Stimulated activated naive CD8-positive, alpha-beta T cell treated with anti-CD3 and anti-CD28 coated beads, Interleukin-15, Interleukin-2, amounts not matched to agents 100 ng/mL and 50 ng/mL, for 24 hours (primary cell): Measurements from ENCODE around the gene BABAM2.
A peak's percentile ranks its signal among the peaks of the same experiment; 100 is the strongest.

Experiments used
- H3K27ac Mint-ChIP-seq: one replicate; pipeline ENCODE4 v1.8.0; 2021; ENCODE audit warnings: mild to moderate bottlenecking, mixed read lengths
- H3K27me3 Mint-ChIP-seq: one replicate; pipeline ENCODE4 v1.8.0; 2021; ENCODE audit warnings: mixed read lengths
- H3K36me3 Mint-ChIP-seq: one replicate; pipeline ENCODE4 v1.8.0; 2021; ENCODE audit warnings: low read depth, mixed read lengths
- H3K4me1 Mint-ChIP-seq: one replicate; pipeline ENCODE4 v1.8.0; 2021; ENCODE audit warnings: low read depth, mixed read lengths
- H3K4me3 Mint-ChIP-seq: one replicate; pipeline ENCODE4 v1.8.0; 2021; ENCODE audit warnings: mild to moderate bottlenecking, mixed read lengths
- H3K9me3 Mint-ChIP-seq: one replicate; pipeline ENCODE4 v1.8.0; 2021; ENCODE audit warnings: mixed read lengths

BABAM2 gene

DNA sequence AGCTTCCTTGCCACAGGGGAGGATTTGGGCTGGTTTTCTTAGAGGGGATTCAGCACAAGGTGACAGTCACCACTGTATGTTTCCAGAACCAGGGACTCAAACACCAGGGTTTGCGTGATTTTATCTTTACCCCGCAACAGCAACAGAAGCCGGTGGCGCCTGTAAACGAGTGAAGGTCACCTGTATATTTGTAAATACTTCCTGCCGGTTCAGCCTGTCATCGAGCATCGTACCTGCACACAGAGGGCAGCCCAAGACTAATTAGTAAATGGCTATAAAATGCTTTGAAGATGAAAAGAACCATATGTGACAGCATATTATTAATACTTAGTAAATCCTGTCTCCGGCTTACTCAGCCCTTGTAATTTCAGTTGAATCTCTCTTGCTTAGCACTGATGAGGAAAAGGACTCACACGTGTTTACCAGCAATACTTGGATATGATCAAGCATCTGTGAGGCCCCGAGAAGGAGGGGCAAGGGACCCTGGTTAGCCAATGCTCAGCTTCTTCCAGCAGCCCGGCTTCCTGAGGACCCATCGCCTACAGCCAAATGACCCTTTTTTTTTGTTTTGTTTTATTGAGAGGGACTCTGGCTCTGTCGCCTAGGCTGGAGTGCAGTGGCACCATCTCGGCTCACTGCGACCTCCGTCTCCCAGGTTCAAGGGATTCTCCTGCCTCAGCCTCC is 450.8 kb downstream of the BABAM2 start:
- Mint-ChIP-seq H3K4me3 (no peak overlapping the region), H3K36me3 (peaks cover 12% of the 10 kb centered on the region), H3K27me3 (no peaks in the 10 kb centered on the region), H3K9me3 (no peaks in the 10 kb centered on the region), H3K27ac (no peak overlapping the region), H3K4me1 (no peaks in the 10 kb centered on the region)

DNA sequence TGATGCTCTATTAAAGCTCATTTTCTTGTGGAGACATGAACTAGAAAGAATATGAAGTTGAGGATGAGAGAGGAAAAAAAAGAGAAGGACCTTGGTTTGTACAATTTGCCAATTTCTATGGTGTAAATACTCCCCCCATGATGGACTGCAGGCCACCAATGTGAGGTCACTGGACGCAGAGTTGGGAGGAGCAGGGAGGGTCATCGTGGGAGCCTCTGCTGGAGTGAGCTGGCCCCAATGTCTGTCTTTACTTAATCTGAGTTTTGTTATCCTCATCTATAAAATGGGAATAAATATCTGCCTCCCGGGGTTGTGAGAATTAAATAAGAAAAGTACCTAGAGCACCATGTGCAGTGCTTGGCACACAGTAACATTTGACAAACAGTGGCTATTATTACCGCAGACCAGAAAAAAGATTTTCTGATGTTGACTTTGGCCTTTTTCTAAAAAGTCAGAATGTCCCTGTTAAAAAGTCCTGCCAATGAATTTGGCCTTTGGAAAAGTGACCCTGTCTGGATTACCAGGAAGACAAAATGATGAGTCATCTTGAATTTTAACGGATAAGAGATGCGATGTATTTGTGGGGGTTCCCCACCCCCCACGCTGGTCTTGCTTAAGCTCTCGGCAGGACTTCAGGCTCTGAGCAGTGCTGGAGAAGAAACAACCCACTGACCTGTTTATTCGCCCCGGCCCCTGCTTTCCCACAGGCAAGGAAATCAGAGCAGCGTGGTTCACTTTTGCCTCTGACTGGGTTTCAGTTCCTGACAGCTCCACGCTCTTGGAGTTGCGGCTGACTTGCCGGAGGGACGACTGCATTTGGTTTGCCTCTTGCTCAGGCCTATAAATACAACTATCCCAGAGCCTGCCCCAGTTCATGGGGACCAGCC is 451.8 kb downstream of the BABAM2 start:
- Mint-ChIP-seq H3K4me3 (no peak overlapping the region), H3K36me3 (peaks cover 12% of the 10 kb centered on the region), H3K27ac (no peak overlapping the region), H3K27me3 (no peaks in the 10 kb centered on the region), H3K4me1 (peaks cover 6% of the 10 kb centered on the region), H3K9me3 (no peaks in the 10 kb centered on the region)

DNA sequence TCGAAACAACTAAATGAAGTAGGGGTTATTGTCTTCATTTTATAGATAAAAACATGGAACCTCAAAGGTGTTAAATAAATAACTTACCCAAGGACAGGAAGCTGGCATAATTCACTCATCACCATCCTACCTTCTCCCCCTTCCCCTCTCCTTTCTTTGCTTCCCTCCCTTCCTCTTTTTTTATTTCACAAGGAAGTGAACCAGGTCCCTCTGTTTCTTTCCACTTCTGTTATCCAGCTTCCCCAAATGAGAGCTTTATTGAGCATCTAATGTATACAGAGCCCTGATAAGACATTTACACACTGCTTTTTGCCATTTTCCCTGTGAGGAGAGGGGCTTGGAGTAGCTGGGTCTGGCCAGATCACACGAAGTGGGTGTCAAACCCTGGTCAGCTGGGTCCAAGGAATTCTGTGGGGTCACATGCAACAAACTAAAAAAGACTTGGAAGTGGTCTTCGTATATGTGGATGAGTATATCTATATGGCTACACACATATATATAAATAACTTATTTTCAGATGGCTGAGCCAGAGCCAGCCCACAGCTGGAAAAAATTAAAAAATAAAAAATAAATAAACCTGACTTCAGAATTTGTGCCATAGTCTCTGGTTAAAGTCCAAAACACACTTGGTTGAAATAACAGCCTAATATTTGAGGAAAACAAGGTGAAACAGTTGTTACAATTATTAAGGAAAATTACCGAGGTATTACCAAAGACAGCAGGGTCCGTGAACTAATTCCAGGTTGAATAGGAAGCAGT is 452.8 kb downstream of the BABAM2 start:
- Mint-ChIP-seq H3K9me3 (no peaks in the 10 kb centered on the region), H3K4me1 (peaks cover 17% of the 10 kb centered on the region), H3K27ac (no peak overlapping the region), H3K4me3 (no peak overlapping the region), H3K36me3 (peaks cover 11% of the 10 kb centered on the region), H3K27me3 (no peaks in the 10 kb centered on the region)

DNA sequence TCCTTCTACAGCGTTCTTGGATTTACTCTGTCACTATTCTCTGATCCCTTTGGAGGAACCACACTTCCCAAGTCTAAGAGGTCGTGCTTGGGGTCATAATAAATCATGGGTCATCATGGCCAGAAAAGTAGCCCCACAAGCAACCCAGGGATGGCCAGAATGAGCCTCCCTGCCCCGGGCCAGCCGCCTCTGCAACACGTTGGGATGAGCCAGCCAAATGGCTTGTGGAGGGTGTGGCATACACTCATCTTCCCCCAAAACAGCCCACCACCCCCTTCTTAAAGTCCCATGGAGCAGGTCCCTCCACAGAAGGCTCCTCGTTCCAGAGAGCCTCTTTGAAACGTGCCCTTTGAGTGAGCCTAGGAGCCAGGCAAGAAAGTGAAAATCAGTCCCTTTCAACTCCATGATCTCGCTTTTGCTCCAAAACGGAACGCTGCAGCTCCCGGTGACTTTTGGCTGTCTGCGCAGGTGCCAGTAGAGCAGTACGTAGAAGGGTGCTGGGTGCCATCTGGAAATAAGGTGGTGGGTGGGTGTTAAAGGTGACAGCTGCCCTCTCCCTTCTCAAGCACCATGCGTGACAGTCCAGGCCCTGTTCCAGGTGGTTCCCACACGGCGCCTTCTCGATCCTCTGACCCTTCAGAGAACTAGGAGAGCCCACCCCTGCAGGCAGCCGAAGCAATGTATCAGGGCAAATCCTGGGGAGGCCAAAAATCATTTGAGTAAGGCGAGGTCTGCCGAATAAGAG is 453.6 kb downstream of the BABAM2 start:
- Mint-ChIP-seq H3K27ac (no peak overlapping the region), H3K36me3 (peaks cover 3% of the 10 kb centered on the region)

DNA sequence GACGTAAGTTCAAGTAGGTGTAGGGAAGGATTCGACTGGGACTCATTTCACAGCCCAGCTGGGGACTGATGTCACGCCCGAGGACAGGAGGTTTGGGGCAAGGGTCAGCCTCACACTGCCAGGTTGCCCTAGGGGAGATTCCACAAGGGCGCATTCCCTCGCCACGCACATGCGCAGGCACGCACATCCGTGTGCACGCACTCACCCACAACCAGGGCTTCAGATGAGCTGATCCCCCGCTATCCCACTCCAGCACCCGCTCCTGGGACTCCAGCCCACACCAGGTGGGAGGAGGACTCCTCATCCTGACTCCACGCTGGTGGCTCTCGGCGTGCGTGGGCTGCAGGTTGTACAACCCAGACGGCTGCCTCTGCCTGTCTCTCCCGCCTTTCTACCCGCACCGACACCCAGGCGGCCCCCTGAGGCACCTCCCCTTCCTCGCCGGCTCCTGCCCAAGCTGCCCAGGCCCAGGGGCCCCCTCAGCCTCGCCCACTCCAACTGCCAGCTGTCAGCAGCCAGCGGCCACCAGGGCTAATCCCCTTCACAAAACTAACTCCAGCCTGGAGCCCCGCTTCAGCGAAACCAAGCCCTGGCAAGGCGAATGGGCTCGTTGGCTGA is 454.3 kb downstream of the BABAM2 start:
- Mint-ChIP-seq H3K27ac (no peak overlapping the region), H3K4me3 (no peak overlapping the region), H3K27me3 (no peaks in the 10 kb centered on the region), H3K36me3 (no peaks in the 10 kb centered on the region), H3K4me1 (peaks cover 27% of the 10 kb centered on the region), H3K9me3 (no peaks in the 10 kb centered on the region)

More for the DNA sequence above, 453.6 kb downstream of the BABAM2 start:
- no peaks in the 10 kb centered on the region for H3K9me3 Mint-ChIP-seq
- no peaks in the 10 kb centered on the region for H3K27me3 Mint-ChIP-seq
- H3K4me3 Mint-ChIP-seq, result no peak overlapping the region
- H3K4me1 Mint-ChIP-seq, result peaks cover 24% of the 10 kb centered on the region

DNA sequence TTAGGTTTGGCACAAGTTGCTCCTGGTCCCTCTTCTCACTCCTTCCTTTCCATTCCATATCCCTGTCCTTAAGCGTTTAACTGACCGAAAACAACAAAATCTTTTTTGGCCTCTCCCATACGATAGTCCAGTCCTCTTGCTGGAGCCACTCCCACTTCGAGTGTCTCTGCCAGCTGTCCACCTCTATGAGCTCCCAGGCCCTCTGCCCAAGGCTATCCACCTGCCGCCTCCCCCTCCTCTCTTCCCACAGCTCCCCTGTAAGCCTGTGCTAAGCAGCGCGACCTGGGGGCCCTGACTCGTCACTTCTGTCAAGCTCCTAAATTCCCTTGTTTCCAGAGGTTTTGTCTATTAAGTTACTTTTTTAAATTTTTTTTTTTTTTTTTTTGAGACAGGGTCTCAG is 455.1 kb downstream of the BABAM2 start:
- Mint-ChIP-seq H3K4me3 (no peak overlapping the region), H3K9me3 (no peaks in the 10 kb centered on the region), H3K36me3 (no peaks in the 10 kb centered on the region), H3K4me1 (peaks cover 32% of the 10 kb centered on the region), H3K27me3 (no peaks in the 10 kb centered on the region), H3K27ac (no peak overlapping the region)

DNA sequence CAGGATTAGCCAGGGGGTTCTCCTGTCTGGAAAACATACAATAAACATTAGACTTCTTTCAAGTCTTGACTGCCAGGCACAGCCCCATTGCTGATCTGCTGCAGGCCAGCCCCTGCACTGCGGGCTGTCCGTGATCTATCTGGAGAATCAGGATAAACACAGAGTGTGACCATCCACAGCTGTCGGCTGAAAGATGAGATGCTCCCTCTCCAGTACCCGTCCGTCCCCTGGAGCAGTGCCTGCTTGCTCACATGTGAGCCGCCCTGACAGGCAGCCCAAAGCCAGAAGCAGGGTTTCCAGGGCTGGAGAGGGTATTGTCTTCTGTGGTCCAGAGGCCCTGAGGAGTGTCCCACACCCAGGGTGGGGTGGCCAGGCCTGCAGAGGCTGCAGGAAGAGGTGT is 456.1 kb downstream of the BABAM2 start:
- peaks cover 42% of the 10 kb centered on the region for H3K4me1 Mint-ChIP-seq
- no peaks in the 10 kb centered on the region for H3K36me3 Mint-ChIP-seq
- no peak overlapping the region for H3K4me3 Mint-ChIP-seq
- no peaks in the 10 kb centered on the region for H3K9me3 Mint-ChIP-seq
- no peaks in the 10 kb centered on the region for H3K27me3 Mint-ChIP-seq
- H3K27ac Mint-ChIP-seq, result peak overlapping the region; percentile 36

GRCh38 chr2:28347193-28347592 is 456.7 kb downstream of the BABAM2 start:
- Mint-ChIP-seq H3K4me3 (peak overlapping the region; percentile 48), H3K27ac (peak overlapping the region; percentile 85), H3K4me1 (peaks cover 48% of the 10 kb centered on the region)

GRCh38 chr2:28347596-28347995 is 457.1 kb downstream of the BABAM2 start:
- Mint-ChIP-seq H3K4me3 (peak overlapping the region; percentile 48), H3K27ac (peak overlapping the region; percentile 85), H3K27me3 (no peaks in the 10 kb centered on the region), H3K4me1 (peaks cover 50% of the 10 kb centered on the region), H3K9me3 (no peaks in the 10 kb centered on the region), H3K36me3 (no peaks in the 10 kb centered on the region)

More at GRCh38 chr2:28347193-28347592, 456.7 kb downstream of the BABAM2 start:
- Mint-ChIP-seq H3K27me3 (no peaks in the 10 kb centered on the region), H3K9me3 (no peaks in the 10 kb centered on the region), H3K36me3 (no peaks in the 10 kb centered on the region)

GRCh38 chr2:28348149-28348567 is 457.6 kb downstream of the BABAM2 start:
- Mint-ChIP-seq H3K36me3 (no peaks in the 10 kb centered on the region), H3K27ac (peak overlapping the region; percentile 77), H3K4me3 (peak overlapping the region; percentile 24), H3K9me3 (no peaks in the 10 kb centered on the region), H3K27me3 (no peaks in the 10 kb centered on the region), H3K4me1 (peaks cover 52% of the 10 kb centered on the region)

DNA sequence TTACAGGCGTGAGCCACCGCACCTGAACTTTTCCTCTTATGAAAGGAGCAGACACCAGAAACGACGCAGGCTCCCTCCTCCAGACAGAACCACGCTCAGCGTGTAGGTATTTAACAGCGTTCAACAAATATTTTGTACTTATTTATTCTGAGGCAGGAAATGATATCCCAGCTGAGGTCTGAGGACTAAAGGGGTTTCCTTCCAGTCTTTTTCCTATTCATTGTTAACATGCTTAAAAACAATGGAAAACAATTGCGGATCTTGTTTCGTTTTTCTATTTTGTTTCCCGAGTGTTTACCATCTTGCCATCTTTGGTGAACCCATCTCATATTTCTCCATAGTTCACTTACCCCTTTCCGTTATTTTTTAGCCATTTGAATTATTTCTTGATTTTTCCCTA is 458.4 kb downstream of the BABAM2 start:
- Mint-ChIP-seq H3K36me3 (no peaks in the 10 kb centered on the region), H3K4me3 (peak overlapping the region; percentile 24), H3K27me3 (no peaks in the 10 kb centered on the region), H3K9me3 (no peaks in the 10 kb centered on the region), H3K27ac (peak overlapping the region; percentile 77), H3K4me1 (peaks cover 52% of the 10 kb centered on the region)

DNA sequence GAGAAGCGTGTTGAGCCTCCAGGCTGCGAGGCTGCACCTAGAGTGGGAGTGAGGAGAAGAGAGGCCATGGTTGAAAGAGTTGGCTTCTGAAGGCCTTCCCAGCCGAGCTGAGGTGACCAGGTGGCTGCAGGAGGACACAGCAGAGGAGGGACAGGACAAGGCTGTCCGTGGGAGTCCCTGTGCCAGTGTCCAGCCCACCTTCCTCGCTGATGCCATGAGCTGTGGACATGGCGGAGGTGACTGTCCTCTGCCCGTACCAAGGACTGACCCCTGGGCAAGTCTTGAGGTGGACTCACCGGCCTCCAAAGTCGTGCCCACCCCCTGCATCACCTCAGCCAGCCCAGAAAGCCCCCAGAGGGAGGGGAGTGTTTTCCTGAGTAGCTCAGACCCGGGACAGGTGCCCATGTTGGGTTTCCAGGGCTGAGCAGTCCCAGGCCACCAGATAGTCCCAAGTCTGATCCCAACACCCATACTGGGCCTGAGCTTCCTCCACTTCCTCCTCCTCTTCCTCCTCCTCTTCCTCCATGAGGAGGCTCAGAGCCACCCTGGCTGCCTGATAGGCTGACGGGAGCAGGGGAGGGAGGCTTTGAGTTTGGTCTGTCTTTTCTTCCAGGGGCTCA is 459.1 kb downstream of the BABAM2 start:
- Mint-ChIP-seq H3K4me1 (peaks cover 52% of the 10 kb centered on the region), H3K4me3 (no peak overlapping the region), H3K27me3 (no peaks in the 10 kb centered on the region), H3K27ac (no peak overlapping the region), H3K9me3 (no peaks in the 10 kb centered on the region), H3K36me3 (no peaks in the 10 kb centered on the region)

- no peak overlapping the region for H3K4me3 Mint-ChIP-seq
- H3K27me3 Mint-ChIP-seq, result no peaks in the 10 kb centered on the region
- H3K36me3 Mint-ChIP-seq, result no peaks in the 10 kb centered on the region
- H3K9me3 Mint-ChIP-seq, result no peaks in the 10 kb centered on the region
- peaks cover 52% of the 10 kb centered on the region for H3K4me1 Mint-ChIP-seq
- no peak overlapping the region for H3K27ac Mint-ChIP-seq
These were observed 459.7 kb downstream of the BABAM2 start for GRCh38 chr2:28350196-28350595.
